GM10847 (cell line): Measurements from ENCODE around the gene CTBP1.

Experiments used
- POLR2A ChIP-seq: IDR thresholded peaks from 2 replicates; pipeline ENCODE4 v1.6.1; 2011; ENCODE audit not compliant: insufficient read length; ENCODE audit errors: extremely low read depth

CTBP1 gene

DNA sequence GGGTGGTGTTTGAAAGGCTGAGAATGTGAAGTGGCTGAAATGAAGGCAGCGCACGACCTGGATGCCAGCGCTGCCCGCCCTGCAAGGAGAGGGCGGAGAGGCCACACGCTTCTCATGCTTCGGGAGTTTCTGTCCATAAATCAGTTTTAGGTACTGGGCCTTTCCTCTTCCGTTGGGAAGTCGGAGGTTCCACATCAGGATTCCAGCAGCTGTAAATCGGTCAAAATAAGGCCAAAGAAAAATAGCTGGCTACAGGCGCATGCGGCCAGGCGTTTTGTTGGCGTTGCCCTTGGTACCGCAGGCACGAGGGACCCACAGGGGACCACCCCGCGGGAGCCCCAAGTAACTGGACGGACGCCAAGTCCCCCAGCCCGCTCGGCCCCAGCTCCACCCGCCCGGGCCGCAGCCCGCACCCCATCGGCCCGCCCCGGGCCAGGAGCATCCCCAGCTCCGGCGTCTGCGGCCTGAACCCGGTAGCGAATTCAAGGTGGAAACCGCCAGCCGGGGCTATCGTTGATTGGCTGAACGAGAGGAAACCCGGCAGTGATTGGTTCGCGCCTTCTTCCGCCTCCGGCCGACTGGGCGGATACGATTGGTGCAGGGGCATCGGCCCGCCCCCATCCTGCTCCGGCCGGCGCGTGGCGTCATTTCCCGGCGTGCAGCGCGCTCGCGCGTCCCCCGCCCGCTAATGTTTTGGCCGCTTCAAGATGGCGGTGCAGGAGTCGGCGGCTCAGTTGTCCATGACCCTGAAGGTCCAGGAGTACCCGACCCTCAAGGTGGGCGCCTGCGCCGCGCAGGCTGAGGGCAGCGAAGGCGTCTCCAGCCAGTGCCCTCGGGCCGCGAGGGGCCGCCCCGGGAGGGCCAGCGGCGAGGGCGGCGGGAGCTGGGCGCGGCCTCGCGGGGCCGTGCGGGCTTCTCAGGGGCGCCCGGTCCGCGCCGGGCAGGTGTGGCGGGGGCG lies 40.6 kb upstream of the CTBP1 start, which contains the start of gene MAEA:
Gene MAEA (plus strand): TSS at position 685 of the 958 bp plus-strand sequence. CDS start 23 bp downstream, at position 708.
- TF ChIP-seq POLR2A: peak; percentile 94

GRCh38 chr4:1288786-1289185 lies 39.9 kb upstream of the CTBP1 start:
- TF ChIP-seq POLR2A: no peak

- TF ChIP-seq POLR2A: no peak
Observed at GRCh38 chr4:1285790-1286553, 37.0 kb upstream of the CTBP1 start.

GRCh38 chr4:1285151-1285789 lies 36.3 kb upstream of the CTBP1 start:
- TF ChIP-seq POLR2A: no peak

DNA sequence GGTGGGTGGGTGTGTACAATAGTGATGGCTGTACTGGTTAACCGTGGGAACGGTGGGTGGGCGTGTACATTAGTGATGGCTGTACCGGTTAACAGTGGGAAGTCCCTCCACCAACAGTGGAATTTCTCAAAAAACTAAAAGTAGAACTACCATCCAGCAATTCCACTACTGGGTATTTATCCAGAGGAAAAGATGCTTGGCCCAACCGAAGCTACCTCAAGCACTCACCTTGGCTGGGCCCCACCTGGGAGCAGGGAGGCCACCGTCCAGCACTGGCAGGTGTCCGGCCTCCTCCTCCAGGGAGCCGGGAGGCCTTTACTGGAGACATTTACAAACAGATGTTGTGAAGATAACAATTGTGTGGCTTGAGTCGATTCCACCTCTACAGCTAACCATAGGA lies 34.8 kb upstream of the CTBP1 start:
- TF ChIP-seq POLR2A: no peak

GRCh38 chr4:1279253-1279652 lies 30.3 kb upstream of the CTBP1 start:
- no peak for TF ChIP-seq POLR2A

DNA sequence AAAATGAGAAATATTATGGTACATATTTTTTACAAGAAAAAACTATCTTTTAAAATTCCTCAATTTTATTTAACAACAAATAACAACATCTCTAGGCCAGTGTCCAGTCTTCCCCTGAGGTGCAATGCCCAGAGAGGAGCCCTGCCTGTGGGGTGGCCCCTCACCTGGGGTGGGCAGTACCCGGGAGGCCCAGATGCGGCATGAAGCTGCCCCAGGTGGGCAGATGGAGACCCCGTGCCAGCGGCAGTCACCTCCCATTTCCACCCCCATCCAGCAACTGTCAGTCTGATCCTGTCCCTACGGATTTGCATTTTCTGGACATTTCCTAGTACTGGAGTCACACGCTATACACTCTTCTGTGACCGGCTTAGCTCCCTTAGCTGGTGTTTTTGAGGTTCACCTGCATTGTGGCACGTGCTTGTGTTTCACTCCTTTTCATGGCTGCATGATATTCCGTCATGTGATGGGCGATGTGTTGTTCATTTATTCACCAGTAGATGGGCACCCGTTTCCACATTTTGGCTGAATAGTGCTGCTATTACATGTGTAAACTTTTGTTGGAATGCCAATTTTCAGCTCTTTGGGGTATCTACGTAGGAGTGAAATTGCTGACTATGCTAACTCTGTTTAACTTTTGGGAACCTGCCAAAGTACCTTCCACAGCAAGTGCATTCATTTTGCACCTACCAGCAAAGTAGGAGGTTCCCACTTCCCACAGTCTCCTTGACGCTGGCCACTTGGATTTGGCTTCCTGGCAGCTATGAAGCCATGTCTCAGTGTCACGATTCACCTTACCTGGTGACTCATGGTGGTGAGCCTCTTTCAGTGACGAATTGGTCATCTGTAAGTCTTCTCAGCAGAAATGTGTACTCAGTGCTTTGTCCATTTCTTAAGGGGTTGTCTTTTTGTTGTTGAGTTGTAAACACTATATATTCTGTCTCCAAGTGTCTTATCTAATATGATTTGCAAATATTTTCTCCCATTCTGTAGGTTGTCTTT lies 29.0 kb upstream of the CTBP1 start:
- TF ChIP-seq POLR2A: no peak

DNA sequence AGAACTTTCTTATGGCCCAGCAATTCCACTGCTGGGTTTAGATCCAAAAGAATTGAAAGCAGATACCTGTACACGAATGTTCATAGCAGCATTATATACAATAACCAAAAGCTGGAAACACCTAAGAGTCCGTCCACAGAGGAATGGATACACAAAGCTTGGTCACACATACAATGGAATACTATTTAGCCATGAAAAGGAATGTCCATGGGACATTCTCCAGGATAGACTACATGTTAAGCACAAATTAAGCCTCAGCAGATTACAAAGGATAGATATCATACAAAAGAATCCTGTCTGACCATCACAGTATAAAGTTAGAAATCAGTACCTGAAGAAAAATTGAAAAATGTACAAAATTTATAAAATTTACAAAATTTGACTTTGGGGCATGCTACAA lies 28.1 kb upstream of the CTBP1 start:
- no peak for TF ChIP-seq POLR2A

- no peak for TF ChIP-seq POLR2A
Observed at GRCh38 chr4:1274871-1275270, 25.9 kb upstream of the CTBP1 start.

DNA sequence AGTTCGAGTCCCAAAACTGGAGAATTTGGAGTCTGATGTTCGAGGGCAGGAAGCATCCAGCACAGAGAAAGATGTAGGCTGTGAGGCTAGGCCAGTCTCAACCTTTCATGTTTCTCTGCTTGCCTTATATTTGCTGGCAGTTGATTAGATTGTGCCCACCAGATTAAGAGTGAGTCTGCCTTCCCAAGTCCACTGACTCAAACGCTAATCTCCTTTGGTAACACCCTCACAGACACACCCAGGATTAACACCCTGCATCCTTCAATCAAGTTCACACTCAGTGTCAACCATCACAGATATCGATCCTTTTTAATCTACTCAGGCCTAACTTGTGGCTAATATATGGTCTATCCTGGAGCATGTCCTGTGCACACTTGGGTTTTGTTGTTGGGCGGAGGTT lies 22.8 kb upstream of the CTBP1 start:
- no peak for TF ChIP-seq POLR2A

DNA sequence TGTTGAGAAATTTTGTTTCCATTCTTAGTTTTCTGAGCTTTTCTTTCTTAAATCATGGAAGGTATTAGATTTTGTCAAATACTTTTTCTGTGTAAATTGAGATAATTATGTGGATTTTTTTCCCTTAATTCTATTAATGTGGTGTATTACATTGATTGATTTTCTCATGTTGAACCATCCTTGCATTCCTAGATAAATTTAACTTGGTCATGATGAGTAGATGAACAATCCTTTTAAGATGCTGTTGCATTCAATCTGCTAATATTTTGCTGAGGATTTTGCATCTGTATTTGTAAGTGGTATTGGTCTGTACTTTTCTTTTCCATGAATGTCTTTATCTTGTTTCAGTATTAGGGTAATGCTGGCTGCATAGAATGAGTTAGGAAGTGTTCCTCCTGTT lies 20.3 kb upstream of the CTBP1 start:
- no peak for TF ChIP-seq POLR2A

- no peak for TF ChIP-seq POLR2A
Observed at GRCh38 chr4:1266881-1267763, 18.2 kb upstream of the CTBP1 start.

DNA sequence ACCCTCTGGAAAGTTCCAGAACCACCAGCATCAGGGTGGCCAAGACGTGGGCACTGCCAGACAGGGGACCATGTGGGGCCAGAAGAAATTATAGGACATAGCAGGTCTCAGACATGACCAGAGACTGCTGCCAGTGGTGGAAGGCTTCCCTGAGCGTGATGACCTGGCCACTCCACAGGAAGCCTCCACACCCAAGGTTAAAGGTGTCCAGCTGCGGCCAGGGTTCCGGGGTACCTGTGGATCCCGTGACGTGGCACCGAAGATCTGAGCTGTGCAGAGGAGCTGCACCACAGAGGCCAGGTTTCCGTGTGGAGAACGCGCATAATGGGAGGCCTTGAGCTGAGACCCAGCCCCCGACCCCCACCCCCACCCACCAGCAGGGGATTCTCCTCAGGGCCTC lies 16.4 kb upstream of the CTBP1 start:
- TF ChIP-seq POLR2A: no peak

- TF ChIP-seq POLR2A: no peak
Observed at GRCh38 chr4:1264942-1265341, 16.0 kb upstream of the CTBP1 start.
